H1 (cell line): ENCODE data around the gene UBQLNL. TPM values are rescaled to one million over a fixed set of nuclear protein-coding genes. Genes with fewer than 3 reads are reported as not detected.

ENCODE experiments used
- CTCF ChIA-PET: fragments of 300-600 bp; sonication (Branson Sonifier 250); formaldehyde crosslinking; loops from one replicate; lab custom pipeline; 2021; ENCODE audit not compliant: partially characterized antibody; lab: Charles Lee
- POLR2A ChIA-PET: fragments of 300-600 bp; sonication (Branson Sonifier 250); formaldehyde crosslinking; loops from one replicate; lab custom pipeline; 2021; ENCODE audit warnings: inconsistent platforms; ENCODE audit not compliant: partially characterized antibody; lab: Charles Lee
- DNase-seq, 2 experiments: peaks; one replicate each; pipeline versions ENCODE4 v3.0.0 to v3.0.0-alpha.2; 2010 to 2022; ENCODE audit warnings: low spot score in 2 of 2, low read depth in 1 of 2, mixed read lengths in 1 of 2
- FAIRE-seq: peaks from 2 replicates; lab custom pipeline; 2011; peaks lifted over from hg19 to GRCh38; lab: Jason Lieb, UNC
- H2AFZ ChIP-seq: 2 replicates; pipeline ENCODE4 v1.8.1; 2012; ENCODE audit warnings: low read length, inconsistent platforms
- H2AK5ac ChIP-seq: 2 replicates; pipeline ENCODE4 v1.6.1; 2013; ENCODE audit warnings: low read depth, low read length
- H2BK120ac ChIP-seq: replicated peaks from 2 replicates; pipeline ENCODE3; 2013; ENCODE audit warnings: low read depth, low read length, inconsistent platforms
- H2BK12ac ChIP-seq: 2 replicates; pipeline ENCODE4 v1.6.1; 2013; ENCODE audit warnings: low read depth, low read length
- H2BK15ac ChIP-seq: 2 replicates; pipeline ENCODE4 v1.6.1; 2013; ENCODE audit warnings: low read length
- H2BK20ac ChIP-seq: 2 replicates; pipeline ENCODE4 v1.6.1; 2013; ENCODE audit warnings: low read length
- H2BK5ac ChIP-seq: 2 replicates; pipeline ENCODE4 v1.6.1; 2013; ENCODE audit warnings: low read depth, low read length
- H3K14ac ChIP-seq: 2 replicates; pipeline ENCODE4 v1.6.1; 2013; ENCODE audit warnings: inconsistent platforms; ENCODE audit not compliant: insufficient read length
- H3K18ac ChIP-seq: 2 replicates; pipeline ENCODE4 v1.6.1; 2013; ENCODE audit warnings: low read length; ENCODE audit errors: extremely low read depth
- H3K23ac ChIP-seq: 2 replicates; pipeline ENCODE4 v1.6.1; 2013; ENCODE audit warnings: inconsistent platforms; ENCODE audit not compliant: insufficient read length
- H3K23me2 ChIP-seq: 2 replicates; pipeline ENCODE4 v1.6.1; 2013; ENCODE audit warnings: low read depth, low read length
- H3K27ac ChIP-seq: 2 replicates; pipeline ENCODE4 v1.6.1; 2011; ENCODE audit warnings: low read depth, low read length, inconsistent platforms
- H3K27me3 ChIP-seq, 4 experiments: replicated peaks in 1 of 4; 1 replicate in 1 of 4; 2 replicates in 3 of 4; pipeline versions ENCODE4 v1.6.1 to v1.8.1; 2011 to 2013; ENCODE audit warnings: low read length in 3 of 4, mild to moderate bottlenecking in 3 of 4, inconsistent platforms in 2 of 4, mixed read lengths in 2 of 4, moderate library complexity in 1 of 4; ENCODE audit not compliant: control insufficient read depth in 3 of 4, insufficient read depth in 3 of 4; ENCODE audit errors: extremely low read depth in 1 of 4
- H3K36me3 ChIP-seq, 4 experiments: 2 replicates each; pipeline versions ENCODE4 v1.6.1 to v1.8.1; 2011 to 2013; ENCODE audit warnings: mild to moderate bottlenecking in 4 of 4, low read length in 3 of 4, moderate library complexity in 2 of 4, control low read depth in 1 of 4, inconsistent platforms in 1 of 4; ENCODE audit not compliant: insufficient read depth in 4 of 4, control insufficient read depth in 2 of 4
- H3K4ac ChIP-seq: replicated peaks from 2 replicates; pipeline ENCODE3; 2013; ENCODE audit warnings: low read length, low read depth, mixed read lengths, inconsistent platforms; ENCODE audit not compliant: insufficient read length
- H3K4me1 ChIP-seq, 4 experiments: replicated peaks in 1 of 4; 1 replicate in 1 of 4; 2 replicates in 3 of 4; pipeline versions ENCODE4 v1.6.1 to v1.8.1; 2011 to 2013; ENCODE audit warnings: low read length in 3 of 4, inconsistent platforms in 2 of 4, mixed read lengths in 1 of 4; ENCODE audit not compliant: insufficient read depth in 4 of 4, control insufficient read depth in 3 of 4
- H3K4me2 ChIP-seq, 2 experiments: 2 replicates each; pipeline versions ENCODE4 v1.6.1 to v1.8.1; 2011 to 2013; ENCODE audit warnings: low read depth in 2 of 2, low read length in 2 of 2, control low read depth in 1 of 2, inconsistent platforms in 1 of 2, mild to moderate bottlenecking in 1 of 2; ENCODE audit not compliant: insufficient read depth in 1 of 2
- H3K4me3 ChIP-seq, 4 experiments: fragments of 200-600, 300-600 bp in 1 of 4; sonication (generic), shearing (Covaris generic), sonication (Bioruptor Twin) in 1 of 4; 2 replicates each; pipeline versions ENCODE4 v1.5.1 to v1.8.1; 2011 to 2016; ENCODE audit warnings: low read length in 4 of 4, low read depth in 3 of 4, control low read depth in 2 of 4, inconsistent platforms in 2 of 4, mild to moderate bottlenecking in 2 of 4, mixed read lengths in 1 of 4, moderate library complexity in 1 of 4; ENCODE audit not compliant: insufficient read depth in 2 of 4; ENCODE audit errors: extremely low read depth in 1 of 4
- H3K56ac ChIP-seq: replicated peaks from 2 replicates; pipeline ENCODE3; 2013; ENCODE audit warnings: low read depth, mild to moderate bottlenecking, mixed read lengths, low read length, inconsistent platforms; ENCODE audit not compliant: insufficient read length
- H3K79me1 ChIP-seq: 2 replicates; pipeline ENCODE4 v1.6.1; 2013; ENCODE audit warnings: low read depth, low read length, control low read depth
- H3K79me2 ChIP-seq, 2 experiments: 2 replicates each; pipeline versions ENCODE4 v1.6.1 to v1.8.1; 2012 to 2013; ENCODE audit warnings: low read length in 2 of 2, mild to moderate bottlenecking in 2 of 2, inconsistent platforms in 1 of 2; ENCODE audit not compliant: insufficient read depth in 2 of 2, control insufficient read depth in 1 of 2
- H3K9ac ChIP-seq, 4 experiments: replicated peaks in 1 of 4; 1 replicate in 1 of 4; 2 replicates in 3 of 4; pipeline versions ENCODE4 v1.6.1 to v1.8.1; 2011 to 2013; ENCODE audit warnings: low read depth in 3 of 4, low read length in 3 of 4, control low read depth in 2 of 4, mild to moderate bottlenecking in 2 of 4, moderate library complexity in 2 of 4, inconsistent platforms in 1 of 4; ENCODE audit errors: extremely low read depth in 1 of 4
- H3K9me3 ChIP-seq, 2 experiments: 2 replicates each; pipeline versions ENCODE4 v1.6.1 to v1.8.1; 2012 to 2013; ENCODE audit warnings: mild to moderate bottlenecking in 2 of 2, moderate library complexity in 2 of 2, control low read depth in 1 of 2, inconsistent platforms in 1 of 2, low read depth in 1 of 2, low read length in 1 of 2, mixed read lengths in 1 of 2; ENCODE audit not compliant: insufficient read depth in 2 of 2
- H4K20me1 ChIP-seq, 2 experiments: replicated peaks in 1 of 2; 2 replicates each; pipeline versions ENCODE3 to v1.8.1; 2011 to 2013; ENCODE audit warnings: inconsistent platforms in 2 of 2, low read length in 2 of 2, mild to moderate bottlenecking in 1 of 2; ENCODE audit not compliant: insufficient read depth in 2 of 2, control insufficient read depth in 1 of 2
- H4K5ac ChIP-seq: 2 replicates; pipeline ENCODE4 v1.6.1; 2013; ENCODE audit warnings: low read length, low read depth, mixed read lengths, inconsistent platforms; ENCODE audit not compliant: insufficient read length
- H4K8ac ChIP-seq: 2 replicates; pipeline ENCODE4 v1.8.0; 2013; ENCODE audit warnings: mild to moderate bottlenecking, moderate library complexity, low read length, inconsistent platforms; ENCODE audit not compliant: insufficient read depth; ENCODE audit errors: extremely low read depth
- H4K91ac ChIP-seq: replicated peaks from 2 replicates; pipeline ENCODE3; 2013; ENCODE audit warnings: low read length, mixed read lengths, inconsistent platforms; ENCODE audit not compliant: insufficient read length
- CHD2 ChIP-seq: IDR thresholded peaks from 2 replicates; pipeline ENCODE4 v1.6.1; 2012; ENCODE audit warnings: low read length, improper control_type of control experiment
- FOSL1 ChIP-seq: IDR thresholded peaks from 2 replicates; pipeline ENCODE4 v1.6.1; 2011; ENCODE audit warnings: mild to moderate bottlenecking, low read depth, low read length, moderate library complexity; ENCODE audit not compliant: insufficient read depth
- HDAC2 ChIP-seq, 2 experiments: fragments of 300-600 bp in 1 of 2; sonication (generic) in 1 of 2; IDR thresholded peaks; 2 replicates each; pipeline ENCODE4 v1.6.1; 2011 to 2012; ENCODE audit warnings: low read depth in 2 of 2, low read length in 2 of 2, mild to moderate bottlenecking in 2 of 2, moderate library complexity in 2 of 2, borderline replicate concordance in 1 of 2, inconsistent platforms in 1 of 2
- MAFK ChIP-seq: IDR thresholded peaks from 2 replicates; pipeline ENCODE4 v1.6.1; 2012; ENCODE audit warnings: low read depth, mild to moderate bottlenecking, improper control_type of control experiment, low read length
- POLR2A ChIP-seq, 2 experiments: IDR thresholded peaks; 1 replicate in 1 of 2; 2 replicates in 1 of 2; pipeline ENCODE4 v1.6.1; 2011; ENCODE audit warnings: low read depth in 2 of 2, low read length in 2 of 2, mild to moderate bottlenecking in 2 of 2; ENCODE audit errors: control extremely low read depth in 1 of 2
- POU5F1 ChIP-seq: IDR thresholded peaks from 2 replicates; pipeline ENCODE4 v1.6.1; 2011; ENCODE audit warnings: low read depth, mild to moderate bottlenecking, low read length, moderate library complexity
- RBBP5 ChIP-seq: IDR thresholded peaks from 2 replicates; pipeline ENCODE4 v1.7.1; 2012; ENCODE audit warnings: low read depth, mild to moderate bottlenecking, inconsistent platforms, low read length, moderate library complexity, borderline replicate concordance
- RFX5 ChIP-seq: IDR thresholded peaks from 2 replicates; pipeline ENCODE4 v1.6.1; 2011; ENCODE audit warnings: low read depth, low read length, improper control_type of control experiment, borderline replicate concordance
- SIRT6 ChIP-seq: IDR thresholded peaks from one replicate; pipeline ENCODE4 v1.7.1; 2012; ENCODE audit warnings: low read length, inconsistent platforms
- TAF1 ChIP-seq: IDR thresholded peaks from 2 replicates; pipeline ENCODE4 v1.6.1; 2011; ENCODE audit warnings: mild to moderate bottlenecking, low read depth, low read length
- TEAD4 ChIP-seq: IDR thresholded peaks from 2 replicates; pipeline ENCODE4 v1.6.1; 2012; ENCODE audit warnings: low read depth, low read length, inconsistent platforms, mixed read lengths
- YY1 ChIP-seq: IDR thresholded peaks from 2 replicates; pipeline ENCODE4 v1.6.1; 2011; ENCODE audit warnings: low read depth, mild to moderate bottlenecking, low read length
- WGBS, 2 experiments: shearing (Covaris generic) in 1 of 2; methylation state at CpG; one replicate each; pipeline versions ENCODE4 v1.1.6 to v1.1.7; 2013 to 2015; ENCODE audit warnings: low lambda C conversion rate in 2 of 2, mixed read lengths in 2 of 2, inconsistent platforms in 1 of 2, low coverage in 1 of 2, missing lambda C conversion rate in 1 of 2; ENCODE audit not compliant: insufficient replicate concordance in 2 of 2, insufficient coverage in 1 of 2, insufficient read length in 1 of 2; ENCODE audit errors: extremely low coverage in 1 of 2, missing lambda C conversion rate in 1 of 2; 5-methylcytosine and 5-hydroxymethylcytosine counted together
- polyA plus RNA-seq, 7 experiments: library from polyadenylated mRNA; depleted of rRNA in 3 of 7; stranded (reverse) in 5 of 7; unstranded in 2 of 7; fragments of >200 nt in 5 of 7; fragments of 200-250 nt in 2 of 7; gene quantifications; 1 replicate in 5 of 7; 2 replicates in 1 of 7; 4 replicates in 1 of 7; pipeline versions ENCODE4 v1.2.1 to v1.2.3, GENCODE V29; 2011 to 2013; ENCODE audit warnings: missing spikeins in 2 of 7, mixed read lengths in 2 of 7
- total RNA-seq: library from RNA; stranded (reverse); fragmentation: NEBNext Ultra II Directional; extraction: Animal tissue kit (Norgen Biotek cat#: 25700); gene quantifications from 2 replicates; pipeline ENCODE4 v1.2.1, GENCODE V29; 2021
- TF ChIP-seq, protein P1 (sequence below): IDR thresholded peaks from 2 replicates; pipeline ENCODE4 v1.6.1; 2012; ENCODE audit warnings: low read length, inconsistent platforms

Gene UBQLNL
- total and polyA plus RNA-seq, 2 of the 8 experiments (the other 6 are each of a cell fraction or from before 2014, with no cell fraction given) = 0.35 TPM; not detected in 1

DNA sequence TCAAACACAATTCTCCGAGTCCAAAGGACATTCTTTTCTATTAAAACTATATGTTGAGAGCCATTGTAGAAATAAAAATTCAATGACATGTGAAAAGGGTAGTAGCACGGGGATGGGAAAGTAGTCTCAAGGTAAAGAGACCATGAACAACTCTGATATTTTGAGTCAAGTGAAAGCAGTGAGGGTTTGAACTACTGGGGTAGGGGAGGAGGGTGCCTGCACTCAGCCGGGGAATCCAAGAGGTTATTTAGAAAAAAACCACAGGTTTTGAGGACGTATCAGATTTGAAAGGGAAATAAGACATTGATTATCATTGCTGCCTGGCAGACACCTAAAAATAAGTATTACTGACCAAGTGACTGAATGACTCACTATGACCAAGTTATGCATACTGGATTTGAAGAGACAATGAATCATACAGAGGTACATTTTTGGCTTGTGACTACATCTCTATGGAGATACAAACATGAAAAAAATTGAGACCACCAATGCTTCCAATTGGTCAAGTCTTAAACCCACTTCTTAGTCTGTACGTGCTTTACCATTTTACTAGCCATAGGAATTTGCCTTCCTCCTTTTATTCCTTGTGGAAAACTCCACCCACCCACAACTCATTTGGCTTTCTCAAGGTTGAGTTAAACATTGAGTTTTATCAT lies 34.1 kb upstream of the UBQLNL start:
- no peaks in the 10 kb centered on the region for H3K4me1 ChIP-seq
- no peak overlapping the region for H2BK5ac ChIP-seq
- no peaks in the 10 kb centered on the region for H3K27me3 ChIP-seq
- no peak overlapping the region for H2BK120ac ChIP-seq
- H3K36me3 ChIP-seq = no peaks in the 10 kb centered on the region
- H4K5ac ChIP-seq = no peak overlapping the region
- no peak overlapping the region for H2AFZ ChIP-seq
- no peaks in the 10 kb centered on the region for H3K79me2 ChIP-seq
- no peak overlapping the region for H3K4me3 ChIP-seq
- DNase-seq (no peak), FAIRE-seq (no peak)
- H3K79me1 ChIP-seq = no peaks in the 10 kb centered on the region
- no peak overlapping the region for H3K18ac ChIP-seq
- 89% methylated on average over 5 of the region's 5 CpGs; no CpG with 5 or more reads in 1 of the 2 experiments for WGBS, 2 experiments
- no peaks in the 10 kb centered on the region for H4K20me1 ChIP-seq
- H3K9ac ChIP-seq = no peak overlapping the region
- no peak overlapping the region for H4K91ac ChIP-seq
- H3K23ac ChIP-seq = no peak overlapping the region
- no peaks in the 10 kb centered on the region for H3K9me3 ChIP-seq
- H4K8ac ChIP-seq = no peak overlapping the region
- H2AK5ac ChIP-seq = no peak overlapping the region
- no peak overlapping the region for H2BK20ac ChIP-seq
- ChIA-PET CTCF (no interaction called here), POLR2A (no interaction called here)
- H3K4me2 ChIP-seq = no peak overlapping the region
- no peaks in the 10 kb centered on the region for H3K23me2 ChIP-seq
- no peak overlapping the region for H3K56ac ChIP-seq
- H3K14ac ChIP-seq = no peak overlapping the region
- H3K27ac ChIP-seq = no peak overlapping the region
- H2BK12ac ChIP-seq = no peak overlapping the region
- H3K4ac ChIP-seq = no peak overlapping the region
- no peak overlapping the region for H2BK15ac ChIP-seq
- TF ChIP-seq POLR2A (IDR thresholded peaks at IDR 0.05; ENCODE audit: control extremely low read depth in 1 of 2, low read depth in 2 of 2, low read length in 2 of 2) (no peak), TAF1 (no peak), SIRT6 (no peak), FOSL1 (no peak), YY1 (no peak), HDAC2 (IDR thresholded peaks at IDR 0.05; ENCODE audit: borderline replicate concordance in 1 of 2, low read depth in 2 of 2, low read length in 2 of 2) (no peak), CHD2 (no peak), TEAD4 (no peak), RBBP5 (no peak), RFX5 (no peak), POU5F1 (no peak), MAFK (no peak)
- TF ChIP-seq, protein P1, sequence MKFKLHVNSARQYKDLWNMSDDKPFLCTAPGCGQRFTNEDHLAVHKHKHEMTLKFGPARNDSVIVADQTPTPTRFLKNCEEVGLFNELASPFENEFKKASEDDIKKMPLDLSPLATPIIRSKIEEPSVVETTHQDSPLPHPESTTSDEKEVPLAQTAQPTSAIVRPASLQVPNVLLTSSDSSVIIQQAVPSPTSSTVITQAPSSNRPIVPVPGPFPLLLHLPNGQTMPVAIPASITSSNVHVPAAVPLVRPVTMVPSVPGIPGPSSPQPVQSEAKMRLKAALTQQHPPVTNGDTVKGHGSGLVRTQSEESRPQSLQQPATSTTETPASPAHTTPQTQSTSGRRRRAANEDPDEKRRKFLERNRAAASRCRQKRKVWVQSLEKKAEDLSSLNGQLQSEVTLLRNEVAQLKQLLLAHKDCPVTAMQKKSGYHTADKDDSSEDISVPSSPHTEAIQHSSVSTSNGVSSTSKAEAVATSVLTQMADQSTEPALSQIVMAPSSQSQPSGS = no peak
